Caki2 (cell line): ENCODE results near the gene TSSK6. TPM values are rescaled to one million over a fixed set of nuclear protein-coding genes. Genes with fewer than 3 reads are reported as not detected.
A peak's percentile ranks its signal among the peaks of the same experiment; 100 is the strongest.
"Not testable (repeated sequence)": the region's sequence is repeated elsewhere in the genome, so short reads cannot be mapped to it uniquely, and the experiment has no call there.

Experiments
- DNase-seq: peaks from one replicate; pipeline ENCODE4 v3.0.0-alpha.2; 2015; ENCODE audit warnings: low read depth
- in situ Hi-C: cut with HindIII; loops from 2 replicates; pipeline ENCODE4 v1.10.0; 2016; ENCODE audit warnings: low sequenced_read_pairs, low pct_unique_long_range_greater_than_20kb, mixed read lengths
- total RNA-seq: library from RNA; depleted of rRNA; stranded (reverse); fragments of >200 nt; shearing (Covaris generic); gene quantifications from 2 replicates; pipeline ENCODE4 v1.2.3, GENCODE V29; 2014; ENCODE audit warnings: low replicate concordance

Gene TSSK6
- total RNA-seq, 1 experiment from 2014 or later, result 4.1 TPM

DNA sequence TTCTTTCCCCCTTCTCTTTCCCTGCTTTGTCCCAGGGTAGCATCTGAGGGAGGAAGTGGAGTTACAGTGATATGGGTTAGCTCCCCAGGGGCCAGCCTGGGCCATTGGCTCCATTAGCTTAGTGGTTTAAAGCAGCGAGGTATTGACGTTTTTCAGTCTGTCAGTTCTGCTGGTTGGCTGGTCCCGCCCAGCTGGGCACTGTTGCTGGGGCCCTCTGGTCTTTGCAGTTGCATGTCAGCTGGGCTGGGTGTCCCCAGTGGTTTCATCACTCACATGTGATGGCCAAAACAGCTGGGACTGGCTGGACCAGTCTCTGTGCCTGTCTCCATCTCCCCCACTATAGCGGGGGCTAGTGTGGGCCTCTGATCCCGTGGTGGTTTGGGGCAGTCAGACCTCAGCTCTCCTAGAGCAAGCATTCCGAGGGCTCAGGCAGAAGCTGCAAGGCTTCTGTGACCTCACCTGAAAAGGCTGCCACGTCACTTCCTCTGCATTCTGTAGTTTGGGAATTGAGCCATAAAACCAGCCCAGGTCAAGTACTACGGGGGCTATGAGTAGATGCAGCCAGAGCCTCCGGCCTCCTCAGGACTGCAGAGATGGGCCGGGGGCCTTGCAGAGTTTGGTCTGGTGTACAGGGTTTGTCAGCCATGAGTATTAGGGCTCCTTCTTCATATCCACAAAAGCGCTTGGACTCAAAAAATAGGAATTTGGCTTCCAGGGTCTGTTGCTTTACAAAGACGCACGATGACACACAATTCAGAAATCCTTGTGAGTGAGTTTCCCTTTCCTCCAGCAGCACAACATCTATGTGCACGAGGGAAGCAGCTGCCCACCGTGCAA lies 30.0 kb downstream of the TSSK6 start:
- in situ Hi-C loops, result no loop called here
- no peak for DNase-seq

DNA sequence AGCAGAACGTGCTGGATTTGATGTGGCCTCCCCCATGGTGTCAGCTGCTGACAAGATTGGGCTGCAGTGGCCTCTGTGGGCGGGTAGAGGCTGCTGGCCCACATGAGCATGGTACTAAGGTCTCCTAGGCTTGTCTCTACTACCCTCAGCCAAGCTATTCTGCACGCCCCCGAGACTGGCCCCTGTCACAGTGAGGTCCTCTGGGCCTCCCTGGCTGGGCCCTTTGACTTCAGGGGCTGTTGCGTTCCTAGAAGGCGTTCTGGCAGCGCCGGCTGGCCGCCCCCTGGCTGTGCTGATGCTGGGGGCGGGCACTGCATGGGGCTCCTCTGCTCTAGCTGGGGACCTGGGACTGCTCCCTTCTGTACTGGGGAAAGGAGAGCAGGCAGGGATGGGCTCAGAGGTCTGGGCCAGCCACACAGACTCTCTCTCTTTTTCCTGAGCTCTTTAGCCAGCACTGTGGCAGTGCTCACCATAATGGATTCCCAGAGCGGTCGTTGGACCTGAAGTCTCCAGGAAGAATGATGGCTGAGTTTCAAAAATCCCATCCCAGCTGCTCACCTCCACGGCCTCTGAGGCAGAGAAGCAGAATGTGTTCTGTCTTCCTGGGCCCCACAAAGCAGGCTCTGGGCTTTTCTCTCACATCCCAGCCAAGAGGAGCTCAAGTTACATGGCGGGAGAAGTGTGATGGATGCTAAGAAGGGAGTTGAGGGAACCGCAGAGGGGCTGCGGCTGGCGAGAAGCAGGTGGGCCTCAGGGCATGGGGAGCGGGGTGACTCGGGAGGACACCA lies 32.3 kb downstream of the TSSK6 start:
- in situ Hi-C loops, result no loop called here
- no peak for DNase-seq

DNA sequence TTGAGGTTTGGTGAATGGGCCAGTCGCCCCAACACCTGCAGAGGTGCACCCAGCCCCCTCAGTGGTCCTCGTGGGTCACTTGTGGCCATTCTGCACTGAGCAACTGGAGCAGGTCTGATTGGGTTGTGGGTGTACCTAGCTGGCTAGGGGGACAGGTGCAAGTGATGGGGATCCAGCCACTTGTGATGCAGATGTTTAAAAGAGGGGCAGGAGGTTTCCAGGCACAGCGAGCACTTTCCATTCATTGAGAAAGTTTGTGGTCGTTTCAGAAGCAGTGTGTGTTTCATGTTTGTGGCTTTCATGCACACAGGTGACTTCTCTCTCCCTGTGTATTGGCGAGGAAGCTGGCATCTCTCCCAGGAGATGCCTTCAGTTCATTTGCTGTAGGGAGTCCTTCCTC lies 34.7 kb downstream of the TSSK6 start:
- in situ Hi-C loops, result no loop called here
- DNase-seq, result no peak

DNA sequence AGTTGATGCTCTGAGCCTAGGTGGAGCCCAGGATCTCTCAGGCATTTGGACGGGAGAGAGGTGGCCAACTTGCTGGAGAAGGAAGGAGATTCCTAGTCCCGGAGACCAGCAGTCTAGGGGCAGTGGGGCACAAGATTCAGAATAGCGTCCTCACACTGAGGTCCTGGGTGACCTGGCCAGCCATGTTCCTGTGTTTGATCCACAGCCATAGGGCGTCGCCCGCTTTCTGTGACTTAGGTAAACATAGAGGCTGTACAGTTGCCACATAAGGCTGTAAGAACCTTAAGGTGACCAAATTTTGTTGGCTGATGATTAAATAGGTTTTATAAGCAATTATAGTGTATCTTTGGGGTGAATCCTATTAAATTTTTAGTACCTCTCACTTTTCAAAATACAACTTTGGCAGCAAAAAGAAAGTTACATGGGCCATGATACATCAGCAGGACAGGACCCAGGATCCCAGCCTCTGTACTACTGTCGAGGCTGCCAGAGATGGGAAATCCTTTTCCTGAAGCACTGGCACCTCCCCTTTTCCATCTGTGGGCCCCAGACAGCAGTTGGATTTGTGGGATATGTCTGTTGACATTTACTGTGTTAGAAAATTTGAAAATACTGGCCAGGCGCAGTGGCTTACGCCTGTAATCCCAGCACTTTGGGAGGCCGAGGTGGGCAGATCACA lies 37.5 kb downstream of the TSSK6 start:
- no peak for DNase-seq
- in situ Hi-C loops, result no loop called here

DNA sequence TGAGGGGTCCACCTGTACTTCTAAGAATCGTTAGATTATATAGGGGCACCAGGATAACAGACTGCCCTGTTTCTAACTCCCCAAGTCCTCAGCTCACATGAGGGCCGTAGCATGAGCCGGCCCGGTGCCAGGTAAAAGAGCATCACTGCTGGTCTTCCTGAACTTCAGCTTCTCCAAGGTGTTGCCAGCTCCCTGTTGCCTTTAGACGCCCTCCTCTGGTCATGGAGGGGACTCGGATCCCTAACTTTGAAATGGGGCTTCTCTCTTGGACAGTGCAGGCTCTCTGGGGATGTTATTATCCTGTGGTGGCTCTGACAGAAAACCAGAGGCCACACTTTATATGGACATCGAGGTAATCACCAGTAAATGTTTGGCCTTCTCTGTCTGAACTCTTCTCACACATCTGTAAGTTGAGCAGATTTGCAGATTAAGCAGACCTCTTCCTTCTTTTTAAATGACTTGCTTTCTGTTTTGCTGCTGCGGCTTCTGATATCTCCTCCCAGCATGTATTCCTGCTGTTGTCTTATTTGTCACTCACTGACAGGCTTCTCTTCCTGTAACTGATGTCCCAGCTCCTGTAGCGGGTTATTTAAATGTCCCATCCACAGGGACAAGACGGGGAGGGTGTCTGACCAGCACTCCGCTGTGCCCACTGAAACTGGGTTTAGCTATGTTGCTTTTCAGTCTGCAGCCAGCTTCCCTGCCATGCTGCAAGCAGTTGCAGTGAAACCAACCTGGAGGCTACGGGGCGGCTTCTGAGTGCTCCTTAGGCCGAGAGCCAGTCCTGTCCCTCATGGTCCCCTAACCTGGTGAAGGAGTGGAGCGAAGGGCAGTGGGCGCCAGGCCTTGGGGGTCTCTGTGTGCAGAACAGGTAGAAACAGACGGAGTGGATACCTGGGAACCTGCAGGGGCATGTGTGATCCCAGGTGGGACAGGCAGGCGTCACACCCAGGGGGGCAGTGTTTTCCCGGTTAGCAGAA lies 39.2 kb downstream of the TSSK6 start:
- DNase-seq, result no peak
- in situ Hi-C loops, result no loop called here

DNA sequence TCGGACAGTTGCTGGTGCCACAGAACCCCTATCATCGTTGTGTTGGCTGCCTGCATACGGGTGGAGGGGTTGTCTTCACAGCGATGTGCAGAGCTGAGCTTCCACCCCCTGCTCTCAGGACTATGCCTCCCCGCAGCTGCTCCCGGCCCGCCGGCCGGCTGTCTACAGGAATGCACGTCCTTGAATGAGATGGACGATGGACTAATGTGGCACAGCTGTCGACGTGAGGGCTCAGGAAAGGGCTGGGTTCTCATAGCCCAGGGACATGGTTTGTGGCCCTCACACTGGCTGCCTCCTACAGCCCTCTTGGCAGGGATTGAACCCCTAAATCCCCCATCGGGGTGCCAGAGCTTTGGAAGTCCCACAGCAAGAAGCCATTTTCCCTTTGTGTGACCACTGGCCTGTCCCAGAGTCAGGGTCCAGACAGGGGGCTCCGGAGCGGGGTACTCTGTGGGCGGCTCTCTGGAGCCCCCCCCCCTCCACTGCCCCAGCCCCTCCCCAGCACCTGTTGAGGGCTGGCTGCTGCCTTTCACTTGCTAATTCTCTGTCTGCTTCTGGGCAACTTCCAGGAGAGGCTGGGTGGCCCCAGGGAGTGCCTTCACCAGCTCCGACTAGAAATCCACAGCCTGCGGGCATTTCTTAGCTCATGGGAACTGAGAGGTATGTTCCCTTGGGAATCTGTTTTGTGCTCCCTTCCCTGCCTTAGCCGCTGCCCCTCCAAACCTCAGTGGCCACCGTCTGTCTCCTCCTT lies 40.2 kb downstream of the TSSK6 start:
- in situ Hi-C loops, result no loop called here
- no peak for DNase-seq

DNA sequence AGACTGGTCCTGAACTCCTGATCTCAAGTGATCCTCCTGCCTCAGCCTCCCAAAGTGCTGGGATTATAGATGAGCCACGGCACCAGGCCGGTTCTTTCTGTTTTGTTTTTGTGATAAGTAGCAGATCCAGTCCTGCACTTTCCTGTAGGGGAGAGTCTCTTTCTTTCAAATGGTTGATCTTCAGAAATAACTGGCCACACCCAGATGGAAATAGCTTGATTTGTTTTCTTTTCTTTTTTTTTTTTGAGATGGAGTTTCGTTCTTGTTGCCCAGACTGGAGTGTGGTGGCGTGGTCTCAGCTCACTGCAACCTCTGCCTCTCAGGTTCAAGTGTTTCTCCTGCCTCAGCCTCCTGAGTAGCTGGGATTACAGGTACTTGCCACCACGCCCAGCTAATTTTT lies 43.2 kb downstream of the TSSK6 start:
- in situ Hi-C loops, DNase-seq: not testable (repeated sequence)

DNA sequence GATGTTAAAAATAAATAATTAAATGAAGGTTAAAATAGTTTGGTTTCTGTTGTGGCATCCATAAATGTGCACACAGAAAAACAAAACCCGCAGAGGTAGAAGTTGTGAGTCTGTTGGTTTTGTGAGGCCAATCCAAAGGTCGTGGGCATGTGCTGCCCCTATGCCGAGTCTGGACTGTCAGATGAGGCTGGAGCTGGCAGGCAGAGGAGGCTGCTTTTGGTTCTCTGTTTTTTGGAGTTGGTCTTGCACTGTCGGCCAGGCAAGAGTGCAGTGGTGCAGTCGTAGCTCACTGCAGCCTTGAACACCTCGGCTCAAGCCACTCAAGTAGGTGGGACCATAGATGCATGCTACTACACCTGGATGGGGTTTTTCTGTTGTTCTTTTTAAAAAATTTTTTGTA lies 43.7 kb downstream of the TSSK6 start:
- in situ Hi-C loops, result no loop called here
- no peak for DNase-seq

DNA sequence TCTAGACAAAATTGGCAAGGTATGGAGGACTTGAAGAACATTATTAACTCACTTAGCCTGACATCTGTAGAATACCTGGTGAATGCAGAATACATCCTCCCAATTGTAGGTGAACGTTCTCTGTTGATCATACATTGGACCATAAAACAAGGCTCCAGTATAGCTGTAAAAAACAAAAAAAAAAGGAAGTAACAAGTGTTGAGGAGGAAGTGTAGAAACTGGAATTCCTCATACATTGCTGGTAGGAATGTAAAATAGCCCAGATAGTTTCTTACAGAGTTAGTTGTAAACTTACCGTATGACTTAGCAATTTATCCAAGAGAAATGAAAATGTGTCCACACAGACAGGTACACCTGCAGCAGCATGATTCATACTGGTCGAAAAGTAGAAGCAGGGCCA lies 44.8 kb downstream of the TSSK6 start:
- no peak for DNase-seq
- in situ Hi-C loops, result no loop called here

DNA sequence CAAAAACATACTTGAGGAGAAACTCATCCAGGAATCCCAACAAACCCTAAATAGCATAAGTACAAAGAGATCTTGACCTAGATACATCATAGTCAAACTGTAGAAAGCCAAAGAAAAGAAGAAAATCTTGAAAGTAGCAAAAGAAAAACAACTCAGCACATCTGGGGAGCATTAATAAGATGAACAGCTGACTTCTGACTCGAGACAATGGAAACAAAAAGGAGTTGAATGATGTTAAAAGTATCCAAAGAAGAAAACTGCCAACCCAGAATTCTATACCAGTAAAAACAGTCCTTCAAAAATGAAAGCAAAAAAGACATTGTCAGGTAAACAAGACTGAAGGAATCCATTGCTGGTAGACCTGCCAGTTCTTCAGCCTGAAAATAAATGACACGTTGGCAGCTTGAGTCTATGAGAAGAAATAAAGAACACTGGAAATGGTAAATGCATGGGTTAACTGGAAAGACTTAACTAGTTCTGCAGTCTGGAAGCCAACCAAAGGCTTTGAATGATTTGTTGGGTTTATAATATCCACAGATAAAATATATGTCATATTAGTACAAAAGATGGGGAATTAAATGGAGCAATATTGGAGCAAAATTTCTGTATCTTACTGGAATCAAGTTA lies 46.8 kb downstream of the TSSK6 start:
- in situ Hi-C loops, result no loop called here
- no peak for DNase-seq

DNA sequence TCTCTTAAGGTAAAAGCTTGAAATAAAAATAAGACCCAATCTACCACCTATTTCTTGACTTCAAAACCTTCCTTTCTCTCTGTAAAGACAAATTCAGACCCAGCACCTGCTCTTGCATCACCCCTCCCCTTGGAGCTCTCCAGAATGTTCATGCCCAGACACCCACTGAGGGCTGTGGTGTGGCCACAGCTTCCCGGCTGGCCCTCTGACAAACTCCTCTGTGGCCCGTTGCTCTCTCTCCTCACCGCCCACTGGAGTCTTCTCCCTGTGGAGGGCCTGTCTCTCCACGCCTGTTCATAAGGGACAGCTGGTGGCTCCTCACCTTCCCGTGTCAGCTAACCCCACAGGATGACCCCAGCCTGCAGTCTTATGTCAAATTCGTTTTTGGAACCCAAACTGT lies 49.1 kb downstream of the TSSK6 start:
- no peak for DNase-seq
- in situ Hi-C loops, result no loop called here

DNA sequence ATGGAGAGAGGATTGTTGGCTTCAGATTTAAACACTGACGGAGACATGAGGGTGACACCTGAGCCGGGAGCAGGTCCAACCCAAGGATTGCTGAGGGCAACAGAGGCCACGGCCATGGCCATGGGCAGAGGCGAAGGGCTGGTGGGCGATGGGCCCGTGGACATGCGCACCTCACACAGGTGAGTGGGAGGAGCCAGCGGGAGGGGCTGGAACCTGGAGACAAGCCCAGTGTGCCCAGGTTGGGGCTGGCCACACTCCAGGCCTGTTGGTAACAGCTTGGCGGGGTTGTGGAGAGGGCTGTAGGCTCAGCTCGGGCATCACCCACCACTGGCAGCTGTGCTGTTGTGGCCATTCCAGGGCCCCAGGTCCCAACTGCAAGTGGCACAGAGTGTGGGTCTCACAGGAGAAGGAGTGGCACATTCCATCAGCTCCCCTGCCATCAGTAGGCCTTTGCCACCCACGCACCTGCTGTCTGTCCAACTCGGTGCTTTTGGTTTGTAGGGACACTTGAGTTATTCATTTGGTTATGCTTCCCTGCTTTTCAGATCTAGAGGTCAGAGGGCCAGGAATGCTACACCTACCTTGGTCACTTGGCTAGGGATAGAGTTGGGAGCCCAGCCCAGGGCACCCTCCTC lies 49.8 kb downstream of the TSSK6 start:
- DNase-seq, result no peak
- in situ Hi-C loops, result no loop called here

DNA sequence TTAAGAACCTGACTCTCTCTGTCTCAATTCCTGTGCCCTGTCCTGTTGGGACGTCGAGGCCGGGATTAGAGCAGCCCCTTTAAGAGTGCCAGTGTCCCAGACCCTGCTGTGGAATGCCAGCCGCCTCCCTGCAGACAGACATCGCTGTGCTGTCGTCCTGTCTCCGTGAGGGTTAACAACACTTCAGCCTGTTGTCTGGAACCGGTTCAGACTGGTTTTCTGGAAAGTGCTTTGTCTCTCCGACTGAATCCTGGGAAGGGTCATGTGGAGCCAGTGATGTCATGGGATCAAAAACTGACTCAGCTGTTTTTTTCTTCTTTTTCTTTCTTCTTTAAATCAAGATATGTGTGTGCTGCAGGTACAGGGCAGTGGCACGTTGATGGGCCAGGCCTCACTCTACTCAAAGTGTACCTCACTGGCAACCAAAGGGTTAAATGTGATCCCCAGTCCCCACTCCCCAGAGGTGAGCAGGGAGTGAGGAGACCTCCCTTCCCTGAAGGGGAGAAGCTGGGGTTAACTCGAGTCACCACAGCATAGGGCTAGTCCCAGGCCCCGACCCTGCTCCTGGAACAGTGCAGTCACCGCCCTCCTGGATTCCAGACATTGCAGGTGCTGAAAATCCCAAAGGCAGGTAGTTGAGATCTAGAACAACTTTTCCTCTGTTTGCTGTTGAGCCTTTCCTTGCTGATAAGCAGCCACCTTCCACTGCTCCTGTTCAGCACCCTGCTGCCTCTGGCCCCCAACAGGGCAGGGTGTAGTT lies 50.8 kb downstream of the TSSK6 start:
- DNase-seq, result peak; percentile 32
- in situ Hi-C loops, result no loop called here
